SK-N-MC (cell line): Measurements from ENCODE around the gene KLHL29.

Experiments used
- EZH2 ChIP-seq: fragments of 200-600 bp; sonication (generic); IDR thresholded peaks from one replicate; pipeline ENCODE4 v1.6.1; 2017; ENCODE audit warnings: antibody characterized with exemption
- FOXP2 ChIP-seq: optimal IDR thresholded peaks from 2 replicates; pipeline ENCODE3; 2011; ENCODE audit warnings: mild to moderate bottlenecking, moderate library complexity; ENCODE audit not compliant: insufficient read depth; ENCODE audit errors: extremely low read length, control extremely low read depth
- POLR2AphosphoS5 ChIP-seq: IDR thresholded peaks from 2 replicates; pipeline ENCODE4 v1.6.1; 2012; ENCODE audit warnings: mild to moderate bottlenecking, low read depth, low read length, borderline replicate concordance

GRCh38 chr2:23584054-23584745 lies 199.2 kb downstream of the KLHL29 start:
- TF ChIP-seq POLR2AphosphoS5: no peak
- no peak for TF ChIP-seq EZH2
- no peak for TF ChIP-seq FOXP2
